ENCODE data around the gene EYA4. TPM values are rescaled to one million over a fixed set of nuclear protein-coding genes. Genes with fewer than 3 reads are reported as not detected.

EYA4 gene
- total RNA-seq, 1 experiment from 2014 or later = 0.24 TPM

DNA sequence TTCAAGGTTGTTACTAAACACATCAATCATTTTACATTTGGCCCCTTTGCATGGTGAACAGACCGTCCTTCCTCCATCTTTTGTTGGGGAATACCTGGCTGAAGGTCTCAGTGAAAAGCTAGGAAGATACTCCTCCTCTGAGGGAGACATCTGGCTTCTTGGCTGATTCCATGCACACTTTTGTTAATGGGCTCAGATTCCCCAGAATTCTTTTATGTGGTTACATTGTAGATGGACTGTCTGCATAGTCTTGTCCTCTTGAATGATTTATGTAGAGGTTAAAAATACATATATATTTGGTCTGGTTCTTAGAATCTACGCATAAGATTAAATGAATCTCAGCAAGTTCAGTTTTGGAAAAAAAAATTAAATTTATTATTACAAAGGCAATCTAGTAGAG is 167.0 kb downstream of the EYA4 start:
- Mint-ChIP-seq H3K4me3 (no peak overlapping the region), H3K9me3 (no peaks in the 10 kb centered on the region), H3K27ac (no peak overlapping the region), H3K4me1 (peaks cover 15% of the 10 kb centered on the region), H3K27me3 (ENCODE audit: low read depth) (no peaks in the 10 kb centered on the region; the same call in 1 of the 2 replicates), H3K36me3 (no peaks in the 10 kb centered on the region)
- ATAC-seq = no peak
- ChIA-PET CTCF (no interaction called here), POLR2A (no interaction called here)
- no peak for TF ChIP-seq CBFB (CRISPR knock-in tag; IDR thresholded peaks at IDR 0.05; ENCODE audit: low read depth)
- no peak for TF ChIP-seq CREB1 (CRISPR knock-in tag; IDR thresholded peaks at IDR 0.05)
- TF ChIP-seq NFATC4 (CRISPR knock-in tag; IDR thresholded peaks at IDR 0.05) = no peak
- TF ChIP-seq ZNF423 (CRISPR knock-in tag; IDR thresholded peaks at IDR 0.05) = no peak
- TF ChIP-seq ZBTB21 (CRISPR knock-in tag; IDR thresholded peaks at IDR 0.05; ENCODE audit: borderline replicate concordance) = no peak
- no peak for TF ChIP-seq ZNF121 (CRISPR knock-in tag; IDR thresholded peaks at IDR 0.05)
- TF ChIP-seq, protein P1, sequence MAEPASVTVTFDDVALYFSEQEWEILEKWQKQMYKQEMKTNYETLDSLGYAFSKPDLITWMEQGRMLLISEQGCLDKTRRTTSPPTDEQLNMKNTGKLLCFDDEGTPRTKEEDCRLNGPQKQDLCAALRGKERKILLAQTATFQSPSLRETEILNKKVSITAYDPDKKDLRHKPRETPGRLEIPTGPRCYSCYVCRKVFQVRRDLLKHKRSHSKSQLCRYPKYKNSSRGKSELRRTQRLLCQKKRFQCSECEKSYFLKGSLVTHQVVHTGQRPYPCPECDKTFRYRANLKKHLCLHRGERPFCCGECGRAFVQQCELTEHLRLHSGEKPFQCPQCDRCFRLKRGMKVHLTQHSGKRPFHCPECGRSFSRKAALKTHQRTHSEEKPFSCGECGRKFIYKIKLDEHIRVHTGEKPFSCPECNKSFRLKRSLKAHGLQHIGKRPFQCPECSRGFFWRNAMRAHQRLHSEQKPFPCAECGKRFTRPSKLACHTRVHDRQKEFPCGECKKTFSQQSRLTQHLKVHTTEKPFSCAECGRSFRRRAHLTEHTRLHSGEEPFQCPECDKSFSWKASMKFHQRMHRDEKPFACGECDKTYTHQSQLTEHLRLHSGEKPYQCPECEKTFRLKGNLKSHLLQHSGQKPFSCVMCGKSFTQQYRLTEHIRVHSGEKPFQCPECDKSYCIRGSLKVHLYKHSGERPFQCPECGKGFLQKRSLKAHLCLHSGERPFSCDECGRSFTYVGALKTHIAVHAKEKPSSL (CRISPR knock-in tag; conservative IDR thresholded peaks at IDR 0.05) = no peak
- TF ChIP-seq ZNF532 (CRISPR knock-in tag; IDR thresholded peaks at IDR 0.05; ENCODE audit: borderline replicate concordance) = no peak
- TF ChIP-seq, protein P2, sequence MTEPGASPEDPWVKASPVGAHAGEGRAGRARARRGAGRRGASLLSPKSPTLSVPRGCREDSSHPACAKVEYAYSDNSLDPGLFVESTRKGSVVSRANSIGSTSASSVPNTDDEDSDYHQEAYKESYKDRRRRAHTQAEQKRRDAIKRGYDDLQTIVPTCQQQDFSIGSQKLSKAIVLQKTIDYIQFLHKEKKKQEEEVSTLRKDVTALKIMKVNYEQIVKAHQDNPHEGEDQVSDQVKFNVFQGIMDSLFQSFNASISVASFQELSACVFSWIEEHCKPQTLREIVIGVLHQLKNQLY (CRISPR knock-in tag; IDR thresholded peaks at IDR 0.05) = no peak
- no peak for TF ChIP-seq MYBL2 (CRISPR knock-in tag; IDR thresholded peaks at IDR 0.05)
- DNase-seq (ENCODE audit: low spot score) = no peak

GRCh38 chr6:133408543-133408942 is 167.4 kb downstream of the EYA4 start:
- ChIA-PET POLR2A (no interaction called here), CTCF (no interaction called here)
- peaks cover 15% of the 10 kb centered on the region for H3K4me1 Mint-ChIP-seq
- H3K4me3 Mint-ChIP-seq = no peak overlapping the region
- no peaks in the 10 kb centered on the region for H3K9me3 Mint-ChIP-seq
- no peaks in the 10 kb centered on the region for H3K36me3 Mint-ChIP-seq
- no peak overlapping the region for H3K27ac Mint-ChIP-seq
- DNase-seq (ENCODE audit: low spot score) (no peak), ATAC-seq (no peak)
- TF ChIP-seq ZNF317 (CRISPR knock-in tag; IDR thresholded peaks at IDR 0.05; ENCODE audit: borderline replicate concordance, low read depth) (no peak), ZNF232 (CRISPR knock-in tag; IDR thresholded peaks at IDR 0.05) (no peak), SOX15 (CRISPR knock-in tag; IDR thresholded peaks at IDR 0.05) (no peak), GABPB1 (CRISPR knock-in tag; IDR thresholded peaks at IDR 0.05) (no peak), OVOL2 (CRISPR knock-in tag; IDR thresholded peaks at IDR 0.05; ENCODE audit: borderline replicate concordance) (no peak), MYBL2 (CRISPR knock-in tag; IDR thresholded peaks at IDR 0.05) (no peak), CREB1 (CRISPR knock-in tag; IDR thresholded peaks at IDR 0.05) (no peak), NFE2L1 (CRISPR knock-in tag; IDR thresholded peaks at IDR 0.05) (no peak)
- TF ChIP-seq, protein P3, sequence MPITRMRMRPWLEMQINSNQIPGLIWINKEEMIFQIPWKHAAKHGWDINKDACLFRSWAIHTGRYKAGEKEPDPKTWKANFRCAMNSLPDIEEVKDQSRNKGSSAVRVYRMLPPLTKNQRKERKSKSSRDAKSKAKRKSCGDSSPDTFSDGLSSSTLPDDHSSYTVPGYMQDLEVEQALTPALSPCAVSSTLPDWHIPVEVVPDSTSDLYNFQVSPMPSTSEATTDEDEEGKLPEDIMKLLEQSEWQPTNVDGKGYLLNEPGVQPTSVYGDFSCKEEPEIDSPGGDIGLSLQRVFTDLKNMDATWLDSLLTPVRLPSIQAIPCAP (CRISPR knock-in tag; IDR thresholded peaks at IDR 0.05) = no peak
- TF ChIP-seq, protein P4, sequence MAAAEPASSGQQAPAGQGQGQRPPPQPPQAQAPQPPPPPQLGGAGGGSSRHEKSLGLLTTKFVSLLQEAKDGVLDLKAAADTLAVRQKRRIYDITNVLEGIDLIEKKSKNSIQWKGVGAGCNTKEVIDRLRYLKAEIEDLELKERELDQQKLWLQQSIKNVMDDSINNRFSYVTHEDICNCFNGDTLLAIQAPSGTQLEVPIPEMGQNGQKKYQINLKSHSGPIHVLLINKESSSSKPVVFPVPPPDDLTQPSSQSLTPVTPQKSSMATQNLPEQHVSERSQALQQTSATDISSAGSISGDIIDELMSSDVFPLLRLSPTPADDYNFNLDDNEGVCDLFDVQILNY (CRISPR knock-in tag; IDR thresholded peaks at IDR 0.05) = no peak
- H3K27me3 Mint-ChIP-seq (ENCODE audit: low read depth) = no peaks in the 10 kb centered on the region; the same call in 1 of the 2 replicates
